T follicular helper cell (primary cell): Measurements from ENCODE around the gene EIF1.
A peak's percentile ranks its signal among the peaks of the same experiment; 100 is the strongest.
"Not testable (repeated sequence)": the region's sequence is repeated elsewhere in the genome, so short reads cannot be mapped to it uniquely, and the experiment has no call there.

Experiments
- DNase-seq: peaks from one replicate; pipeline ENCODE4 v3.0.0-alpha.2; 2020; ENCODE audit warnings: low read depth

EIF1 gene

DNA sequence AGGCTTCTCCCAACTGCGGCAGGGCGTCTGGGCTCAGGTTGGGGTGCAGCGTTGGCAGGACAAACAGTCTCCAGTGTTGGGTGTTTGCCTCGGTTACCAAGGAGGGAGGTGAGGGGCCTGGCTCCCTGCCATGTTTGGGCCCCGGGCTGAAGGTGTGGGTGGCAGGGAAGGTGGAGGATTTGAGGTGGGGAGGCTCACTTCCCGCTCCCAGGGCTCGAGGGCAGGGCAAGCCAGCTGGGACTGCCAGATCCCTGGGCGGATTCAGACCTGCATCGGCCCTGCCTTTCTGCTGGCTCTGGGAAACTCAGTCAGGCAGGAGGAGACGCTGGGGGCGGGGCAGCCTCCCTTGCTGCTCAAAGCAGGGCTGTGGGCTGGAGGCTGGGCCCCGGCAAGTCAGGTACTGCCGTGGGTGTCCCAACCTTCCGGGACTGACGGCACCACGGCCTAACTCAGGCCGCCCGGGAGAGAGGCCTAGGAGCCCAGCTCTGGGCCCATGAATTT, 33.0 kb upstream of the EIF1 start:
- DNase-seq: no peak

DNA sequence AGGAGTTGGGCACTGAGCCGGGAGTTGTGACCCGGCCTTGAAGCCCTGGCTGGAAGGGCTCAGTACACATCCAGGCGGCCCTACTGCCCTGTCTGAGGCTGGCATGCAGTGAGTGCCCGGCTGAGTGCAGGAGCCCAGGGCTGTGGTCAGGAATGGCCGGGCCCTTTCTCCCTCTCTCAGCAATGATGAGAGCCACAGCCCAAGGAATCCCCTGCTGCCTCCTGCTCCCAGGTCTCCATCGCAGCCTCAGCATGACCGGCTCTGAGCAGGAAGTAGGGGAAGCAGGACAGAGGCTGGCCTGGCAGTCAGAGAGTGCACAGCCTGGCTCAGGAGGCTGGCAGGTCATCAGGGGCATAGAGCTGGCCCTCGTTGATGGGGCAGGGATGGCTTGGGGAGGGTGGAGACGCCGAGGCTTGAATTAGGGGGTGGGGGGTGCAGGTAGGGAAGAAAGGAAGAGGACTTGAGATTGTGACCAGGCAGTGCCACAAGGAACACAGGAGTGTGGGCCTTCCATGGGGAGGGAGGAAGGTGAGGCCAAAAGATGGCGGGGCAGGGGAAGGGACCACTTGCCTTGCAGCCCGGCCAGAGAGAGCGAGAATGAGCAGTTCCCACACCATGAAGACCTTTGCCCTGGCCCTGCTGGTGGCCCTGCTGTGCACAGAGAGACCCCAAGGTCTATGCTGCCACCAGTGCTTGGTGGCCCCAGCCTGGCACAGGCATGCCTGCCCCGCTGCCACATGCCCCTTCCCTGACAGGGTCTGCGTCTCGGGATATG, 32.2 kb upstream of the EIF1 start:
- DNase-seq: no peak

DNA sequence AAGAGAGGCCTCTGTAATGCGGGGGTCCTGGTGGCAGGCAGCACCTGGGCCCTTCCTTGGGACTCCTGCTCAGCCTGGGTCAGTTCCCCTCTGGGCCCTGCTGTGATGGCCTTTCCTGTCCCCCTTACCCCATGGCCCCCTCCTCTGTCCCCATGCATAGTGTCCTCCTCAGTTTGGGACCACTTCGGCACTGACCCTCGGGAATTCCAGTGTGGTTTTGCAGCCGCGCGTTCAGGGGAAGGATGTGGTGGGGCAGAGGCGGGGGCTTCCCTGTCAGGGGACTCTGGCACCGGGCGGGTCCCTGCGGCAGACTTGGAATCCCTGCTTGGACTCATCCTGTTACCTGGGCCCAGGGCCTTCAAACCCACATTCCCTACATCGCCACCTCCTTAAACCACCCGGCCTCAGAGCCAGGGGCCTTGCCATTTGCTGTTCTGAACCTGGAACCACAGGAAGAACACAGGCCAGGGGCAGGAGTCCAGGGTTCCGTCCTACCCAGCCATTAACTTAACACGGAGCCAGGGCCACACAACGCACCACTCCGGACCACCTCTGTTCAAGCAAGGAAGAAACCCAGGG, 31.4 kb upstream of the EIF1 start:
- no peak for DNase-seq

DNA sequence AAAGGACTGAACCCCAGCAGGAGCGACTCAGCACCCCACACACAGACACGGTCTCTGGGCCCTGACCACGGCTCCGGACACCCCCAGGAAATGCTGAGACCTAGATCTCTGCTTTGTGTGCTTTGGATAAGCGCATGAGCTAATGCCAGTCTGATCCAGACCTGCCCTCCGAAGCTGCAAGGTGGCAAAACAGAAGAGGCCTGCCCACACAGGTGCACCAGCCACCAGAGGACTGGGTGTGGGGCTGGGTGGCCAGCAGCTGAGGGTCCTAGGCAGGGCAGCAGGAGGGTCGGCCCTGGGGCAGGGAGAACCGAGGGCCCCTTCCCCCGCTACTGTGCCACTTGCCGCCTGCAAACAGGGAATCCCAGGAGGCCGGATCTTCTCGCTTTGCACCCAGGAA, 30.7 kb upstream of the EIF1 start:
- no peak for DNase-seq

DNA sequence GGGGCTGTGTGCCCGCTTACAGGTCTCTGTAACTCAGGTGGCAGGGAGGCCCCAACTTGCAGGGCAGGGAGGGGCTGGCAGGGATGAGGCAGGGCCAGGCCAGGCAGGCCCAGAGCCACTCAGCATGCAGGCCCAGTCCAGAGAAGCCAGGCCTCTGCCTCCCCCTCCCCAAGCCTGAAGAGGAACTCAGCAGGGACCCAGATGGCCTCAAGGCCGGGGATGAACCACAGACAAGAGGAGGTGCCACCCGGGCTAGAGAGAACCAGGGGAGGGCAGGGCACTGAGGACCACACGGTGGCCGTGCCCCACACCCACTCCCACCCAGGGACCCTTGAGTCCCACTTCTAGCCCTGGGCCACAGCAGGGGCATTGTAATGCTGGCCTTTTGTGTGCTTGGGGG, 29.8 kb upstream of the EIF1 start:
- no peak for DNase-seq

DNA sequence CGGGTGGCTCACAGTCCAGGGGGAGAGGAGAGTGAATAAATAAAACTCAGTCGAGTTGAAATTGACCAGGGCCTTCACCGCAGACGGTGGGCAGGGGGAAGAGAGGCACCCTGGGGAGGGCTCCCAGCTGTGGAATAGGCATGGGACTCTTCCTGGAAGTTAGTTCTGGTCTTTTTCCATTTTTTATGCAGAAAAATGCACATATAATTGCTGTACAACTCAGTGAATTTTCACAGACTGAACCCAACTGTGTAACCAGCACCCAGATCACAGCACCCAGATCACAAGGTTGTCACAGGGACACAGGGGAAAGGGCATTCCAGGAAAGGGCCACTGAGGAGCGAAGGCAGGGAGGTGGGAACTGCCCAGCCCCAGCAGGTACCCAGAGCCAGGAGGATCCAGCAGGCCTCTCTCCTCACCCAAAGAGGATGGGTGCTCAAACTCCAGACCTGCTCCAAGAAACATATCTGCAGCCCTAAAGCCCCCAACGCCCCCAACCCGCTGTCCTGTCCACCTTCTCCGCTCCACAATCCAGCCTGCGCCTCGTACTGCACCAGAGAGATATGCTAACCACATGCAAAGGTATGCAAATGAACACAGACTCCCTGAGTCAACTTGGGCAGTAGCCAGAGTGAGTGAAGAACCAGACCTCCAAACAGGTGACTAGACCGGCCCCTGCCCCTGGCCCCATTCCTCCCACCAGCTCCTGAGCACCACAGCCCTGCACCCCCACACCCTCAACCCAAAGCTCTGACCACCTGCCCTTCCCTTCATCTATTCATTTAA, 29.1 kb upstream of the EIF1 start:
- DNase-seq: no peak

DNA sequence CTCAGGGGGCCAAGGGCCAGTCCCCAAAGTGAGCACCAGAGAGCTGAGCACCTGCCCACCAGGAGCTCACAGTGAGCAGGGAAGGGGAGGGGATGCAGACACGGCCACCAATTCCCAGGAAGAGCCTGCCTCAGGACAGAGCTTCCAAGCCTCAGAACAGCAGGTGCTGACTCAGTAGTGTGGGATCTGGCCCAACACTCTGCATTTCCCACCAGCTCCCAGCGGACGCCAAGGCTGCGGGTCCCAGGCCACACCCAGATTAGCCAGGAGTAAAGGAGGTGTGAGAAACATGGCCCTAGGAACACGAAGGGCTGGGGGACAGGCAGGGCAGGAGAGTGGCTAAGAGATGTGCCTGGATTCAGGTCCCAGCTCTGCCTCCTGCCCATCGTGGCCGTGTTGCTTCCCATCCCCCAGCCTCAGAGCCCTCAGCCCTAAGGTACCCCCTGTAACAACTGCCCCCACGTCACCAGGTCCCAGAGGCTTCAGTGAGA, 28.4 kb upstream of the EIF1 start:
- no peak for DNase-seq

DNA sequence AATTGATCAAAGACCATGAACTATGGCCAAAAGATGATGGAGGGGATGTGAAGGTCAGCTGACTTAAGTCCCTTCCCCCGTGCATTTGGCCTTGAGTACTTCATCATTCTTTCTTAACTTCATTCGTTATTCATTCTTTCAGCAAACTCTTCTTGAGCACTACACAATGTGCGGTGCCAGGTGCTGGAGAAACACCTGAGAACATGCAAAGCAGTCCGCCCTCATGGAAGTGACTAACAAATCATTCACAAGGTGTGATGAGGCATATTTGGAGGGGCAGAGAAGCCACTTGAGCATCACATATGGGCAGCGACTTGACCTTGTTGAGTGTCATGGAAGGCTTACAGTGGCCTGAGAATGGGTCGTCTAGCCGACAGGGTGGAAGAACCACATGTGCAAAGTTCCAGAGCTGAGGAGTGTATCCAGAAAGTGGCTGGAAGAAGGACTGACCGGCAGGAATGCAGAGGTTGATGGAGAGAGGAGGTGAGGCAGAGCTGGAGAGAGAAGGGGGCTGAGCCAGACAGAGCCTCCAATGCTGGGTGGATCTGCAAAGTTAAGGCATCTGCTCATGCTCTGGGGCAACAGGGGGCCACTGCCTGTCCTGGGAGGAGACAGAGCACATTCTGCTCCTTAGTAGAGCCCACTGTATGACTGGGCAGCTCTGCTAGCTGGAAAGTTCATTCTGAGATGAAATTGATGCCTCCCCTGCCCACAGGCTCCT, 25.1 kb upstream of the EIF1 start:
- no peak for DNase-seq

DNA sequence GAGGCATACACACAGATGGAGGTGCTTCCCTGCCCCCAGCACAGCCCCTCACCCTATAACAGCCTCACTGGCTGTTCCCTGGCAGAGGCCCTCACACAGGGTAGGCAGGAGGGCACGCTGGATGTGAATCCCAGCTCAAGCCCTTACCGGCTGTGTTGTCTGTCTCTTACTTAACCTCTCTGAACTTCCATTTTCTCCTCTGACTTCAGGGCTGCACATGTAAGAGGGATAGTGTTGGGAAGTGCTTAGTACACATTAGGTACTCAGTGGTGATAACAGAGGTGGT, 24.6 kb upstream of the EIF1 start:
- DNase-seq: no peak

DNA sequence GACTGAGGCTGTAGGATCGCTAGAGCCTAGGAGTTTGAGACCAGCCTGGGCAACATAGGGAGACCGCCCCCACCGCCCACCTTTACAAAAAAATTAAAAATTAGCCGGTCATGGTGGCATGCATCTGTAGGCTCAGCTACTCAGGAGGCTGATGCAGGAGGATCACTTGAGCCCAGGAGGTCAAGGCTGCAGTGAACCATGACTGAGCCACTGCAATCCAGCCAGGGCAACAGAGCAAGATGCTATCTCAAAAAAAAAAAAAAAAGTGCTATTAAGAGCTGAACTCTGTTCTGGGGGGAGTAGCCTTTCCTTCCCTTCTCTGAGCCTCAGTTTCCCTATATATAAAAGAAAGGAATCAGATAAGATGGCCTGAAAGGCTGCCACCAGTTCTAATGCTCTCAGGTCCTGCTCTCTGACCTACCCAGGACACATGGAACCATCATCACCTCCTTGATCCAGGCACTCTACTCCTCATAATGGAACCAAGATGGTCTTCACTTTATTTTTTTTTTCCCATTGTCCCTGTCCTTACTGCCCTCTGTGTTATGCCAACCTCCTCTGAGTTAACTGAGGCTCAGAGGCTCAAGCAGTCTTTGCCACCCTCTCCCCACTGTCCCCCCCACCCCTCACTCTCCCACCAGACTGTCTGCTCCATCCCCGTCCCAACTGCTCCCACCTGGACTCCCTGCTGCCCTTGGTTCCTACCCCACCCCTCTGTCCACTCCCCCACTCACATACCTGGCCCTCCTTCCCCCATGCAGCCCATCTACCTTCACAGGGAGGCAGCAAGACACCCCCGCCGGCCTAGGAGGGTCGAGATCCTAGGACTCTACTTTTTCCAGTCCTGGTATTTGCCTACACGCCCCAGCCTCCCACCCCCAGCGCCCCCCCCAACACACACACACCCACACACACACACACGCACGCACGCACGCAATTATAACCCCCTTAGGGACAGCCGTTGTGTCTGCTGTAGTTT, 23.8 kb upstream of the EIF1 start:
- no peak for DNase-seq

DNA sequence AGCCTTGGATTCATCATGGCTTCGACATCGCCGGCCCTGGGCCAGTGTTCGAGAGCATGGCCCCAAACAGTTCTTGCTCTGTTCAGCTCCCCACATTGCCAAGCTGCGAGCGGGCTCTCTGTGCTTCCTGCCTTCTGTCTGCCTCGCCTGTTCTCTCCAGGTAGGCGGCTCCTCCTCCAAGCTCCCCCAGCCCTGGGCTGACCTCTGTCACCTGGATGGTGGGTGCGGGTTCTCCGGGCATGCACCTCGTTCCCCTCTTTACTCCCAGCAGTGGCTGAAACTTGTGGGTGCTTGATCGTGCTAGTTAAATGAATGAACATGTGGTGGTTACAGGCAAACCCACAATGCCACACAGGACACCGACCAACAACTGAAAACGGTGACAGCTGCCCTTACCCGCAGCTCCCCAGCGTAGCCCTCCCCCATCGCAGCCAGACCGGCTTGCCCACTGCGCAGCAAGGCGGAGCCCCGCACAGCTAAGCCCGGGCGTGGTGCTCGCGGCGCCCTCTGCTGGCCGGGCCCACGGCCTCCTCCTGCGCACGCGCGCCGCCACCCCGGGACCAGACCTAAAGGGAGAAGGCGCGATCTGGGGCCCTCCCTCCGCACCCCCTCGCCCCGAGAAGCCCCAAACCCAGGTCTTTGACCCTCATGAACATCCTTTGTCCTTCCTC, 23.0 kb upstream of the EIF1 start:
- peak; percentile 81 for DNase-seq

DNA sequence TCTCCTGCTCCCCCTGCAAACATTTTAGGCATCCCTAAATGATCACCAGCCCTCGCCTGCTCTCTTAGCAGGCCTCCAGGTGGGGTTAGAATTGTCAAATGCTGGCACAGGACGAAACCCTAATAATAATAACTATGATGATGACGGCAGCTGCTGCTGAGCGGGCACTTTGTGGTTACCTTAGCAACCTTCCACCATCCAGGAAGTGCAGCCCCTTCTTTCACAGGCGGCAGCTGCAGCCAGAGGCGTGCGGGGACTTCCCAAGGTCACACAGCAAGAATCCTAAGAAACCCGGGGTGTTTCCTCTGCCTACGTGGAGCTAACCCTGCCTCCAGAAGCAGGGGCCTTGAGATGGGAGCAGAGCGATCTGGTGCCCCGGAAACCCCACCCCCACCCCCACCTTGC, 22.4 kb upstream of the EIF1 start:
- DNase-seq: peak; percentile 61

DNA sequence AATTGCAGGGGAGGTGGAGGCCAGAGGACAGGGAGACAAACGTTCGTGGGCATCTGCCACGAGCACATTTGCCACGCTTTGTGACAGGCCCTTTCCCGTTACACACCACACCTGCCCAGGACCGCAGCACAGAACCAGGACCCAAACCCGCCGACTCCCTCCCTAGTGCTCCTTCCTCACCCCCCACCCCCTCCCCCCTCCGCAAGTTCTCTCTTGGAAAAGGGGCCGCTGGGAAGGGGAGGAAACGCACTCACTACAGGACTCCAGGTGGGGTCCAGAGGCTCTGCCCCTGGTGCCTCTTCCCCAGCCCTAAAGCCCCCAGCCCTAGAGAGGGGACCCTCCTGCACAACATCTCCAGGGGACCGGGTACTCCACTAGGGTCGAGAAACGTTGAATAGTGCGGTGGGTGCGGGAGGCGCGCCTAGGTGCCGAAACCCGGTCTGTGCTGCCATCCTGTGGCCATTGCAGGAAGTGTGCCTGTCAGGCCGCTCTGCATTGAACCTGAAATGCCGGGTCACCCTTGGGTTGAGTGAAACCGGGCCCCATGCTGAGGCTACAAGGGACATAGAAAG, 21.9 kb upstream of the EIF1 start:
- peak; percentile 76 for DNase-seq

DNA sequence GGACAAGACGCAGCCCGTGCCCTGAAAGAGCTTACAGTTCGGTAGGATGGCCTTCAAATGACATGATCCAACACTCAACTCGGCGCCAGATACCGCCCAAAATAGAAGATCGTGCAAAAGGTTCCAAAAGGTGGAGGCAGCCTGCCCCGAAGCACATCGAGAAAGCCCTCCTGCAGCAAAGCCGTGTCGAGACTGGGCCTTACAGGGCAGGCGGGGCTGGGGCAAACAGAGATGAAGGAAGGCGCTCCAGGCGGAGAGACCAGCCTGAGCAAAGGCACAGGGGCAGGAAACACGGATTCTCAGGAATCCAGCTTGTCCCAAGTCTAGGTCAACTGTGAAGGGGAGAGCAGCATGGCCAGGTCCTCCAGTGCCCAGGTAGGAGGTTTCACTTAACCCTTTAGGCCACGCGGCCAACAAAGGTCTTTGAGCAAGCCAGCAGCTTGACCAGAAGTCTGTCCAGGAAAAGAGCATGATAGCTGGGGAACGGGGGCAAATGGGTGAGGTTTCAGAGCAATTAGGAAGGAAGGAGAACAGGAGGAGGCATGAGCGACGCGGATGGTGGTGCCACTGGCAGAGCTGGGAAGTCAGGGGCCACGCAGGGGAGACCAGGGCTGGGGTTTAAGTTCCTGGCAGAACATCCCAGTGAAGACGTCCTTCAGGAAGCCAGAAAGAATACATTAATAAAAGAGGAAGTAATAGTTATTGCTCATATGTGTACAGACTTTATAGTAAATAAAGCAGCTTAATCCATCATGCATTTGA, 21.2 kb upstream of the EIF1 start:
- no peak for DNase-seq

DNA sequence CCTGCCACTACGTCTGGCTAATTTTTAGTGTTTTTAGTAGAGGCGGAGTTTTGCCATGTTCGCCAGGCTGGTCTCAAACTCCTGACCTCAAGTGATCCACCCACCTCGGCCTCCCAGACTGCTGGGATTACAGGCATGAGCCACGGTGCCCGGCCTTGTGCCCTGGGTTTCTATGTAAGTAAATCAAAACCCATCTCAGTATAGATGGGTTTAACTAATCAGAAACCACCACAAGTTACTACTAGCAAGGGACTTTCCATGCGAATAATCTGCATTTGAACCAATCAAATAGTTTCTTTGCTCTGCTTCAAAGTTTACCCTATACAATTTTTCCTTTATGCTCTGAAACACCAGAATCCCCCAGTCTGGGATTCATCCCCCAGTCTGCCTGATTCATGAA, 16.5 kb upstream of the EIF1 start:
- no peak for DNase-seq

DNA sequence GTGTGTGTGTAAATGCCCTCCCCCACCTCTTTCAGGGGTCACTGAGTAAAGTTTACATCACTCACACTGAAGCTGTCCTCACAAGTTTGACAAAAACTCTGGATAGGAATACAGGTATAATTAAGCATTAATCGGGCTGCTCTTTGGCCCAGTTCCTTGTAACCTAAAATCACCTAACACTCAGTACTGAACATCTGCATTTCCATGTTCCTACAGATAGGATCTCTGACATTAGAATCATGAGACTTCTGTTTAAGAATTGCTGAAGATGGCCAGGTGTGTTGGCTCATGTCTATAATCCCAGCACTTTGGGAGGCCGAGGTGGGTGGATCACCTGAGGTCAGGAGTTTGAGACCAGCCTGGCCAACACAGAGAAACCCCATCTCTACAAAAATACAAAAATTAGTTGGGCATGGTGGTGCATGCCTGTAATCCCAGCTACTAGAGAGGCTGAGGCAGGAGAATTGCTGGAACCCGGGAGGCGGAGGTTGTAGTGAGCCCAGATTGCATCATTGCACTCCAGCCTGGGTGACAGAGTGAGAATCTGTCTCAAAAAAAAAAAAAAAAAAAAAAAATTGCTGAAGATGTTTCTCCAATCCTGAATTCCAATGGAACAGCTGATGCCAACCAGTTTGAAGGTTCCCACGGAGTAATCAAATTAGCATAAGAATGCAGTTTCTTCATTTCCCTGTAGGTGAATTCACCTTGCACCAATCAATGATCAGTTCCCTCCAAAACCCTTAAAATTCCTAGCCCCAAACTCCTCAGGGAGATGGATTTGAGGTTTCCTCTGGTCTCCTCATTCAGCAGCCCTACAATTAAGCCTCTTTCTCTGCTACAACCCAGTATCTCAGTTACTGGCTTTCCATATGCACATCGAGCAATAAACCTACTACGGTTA, 13.3 kb upstream of the EIF1 start:
- DNase-seq: not testable (repeated sequence)

DNA sequence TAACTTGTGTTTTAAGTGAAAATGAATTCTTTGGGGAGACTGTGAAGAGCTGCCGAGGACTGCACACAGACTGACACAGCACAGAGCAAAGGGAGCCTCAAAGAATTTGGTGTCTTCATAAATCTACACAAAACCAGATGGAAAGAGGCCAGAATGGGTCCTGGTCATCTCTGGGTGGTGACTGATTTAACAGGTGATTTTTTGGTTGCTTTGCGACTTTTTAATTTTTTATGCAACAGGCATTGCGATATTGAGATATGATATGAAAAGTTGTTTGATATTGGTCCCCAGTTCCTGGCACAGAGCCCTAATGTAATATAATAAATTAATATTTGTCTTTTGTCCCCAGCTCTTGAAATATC, 12.6 kb upstream of the EIF1 start:
- DNase-seq: no peak

DNA sequence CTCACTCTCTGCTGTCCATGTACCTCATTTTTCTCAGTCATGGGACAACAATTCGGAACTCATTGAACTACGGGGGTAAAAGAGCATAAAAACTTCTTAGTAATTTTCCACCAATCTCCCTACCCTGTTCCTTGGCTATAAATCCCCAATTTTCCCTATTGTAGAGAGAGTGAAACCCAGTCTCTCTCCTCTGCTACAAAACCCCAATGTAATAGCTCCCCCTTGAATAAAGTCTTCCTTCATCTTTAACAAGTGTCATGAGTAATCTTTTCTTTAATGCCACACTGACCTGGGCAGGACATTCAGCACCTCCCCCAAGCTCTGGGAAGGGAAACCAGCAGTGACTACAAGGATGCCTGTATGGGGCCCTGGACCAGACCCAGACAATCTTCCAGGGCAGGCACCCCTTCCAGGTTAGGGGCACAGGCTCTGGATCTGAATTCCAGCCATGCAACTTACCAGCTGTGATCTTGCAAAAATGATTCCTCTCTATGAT, 10.2 kb upstream of the EIF1 start:
- no peak for DNase-seq
